NCI-H187 treated with DMSO at 0.1 percent for 48 hours (cell line): ENCODE results near the gene LAMA5.

Experiments
- DNase-seq: peaks from one replicate; lab custom pipeline; 2025; lab: John Stamatoyannopoulos, UW

The LAMA5 gene

DNA sequence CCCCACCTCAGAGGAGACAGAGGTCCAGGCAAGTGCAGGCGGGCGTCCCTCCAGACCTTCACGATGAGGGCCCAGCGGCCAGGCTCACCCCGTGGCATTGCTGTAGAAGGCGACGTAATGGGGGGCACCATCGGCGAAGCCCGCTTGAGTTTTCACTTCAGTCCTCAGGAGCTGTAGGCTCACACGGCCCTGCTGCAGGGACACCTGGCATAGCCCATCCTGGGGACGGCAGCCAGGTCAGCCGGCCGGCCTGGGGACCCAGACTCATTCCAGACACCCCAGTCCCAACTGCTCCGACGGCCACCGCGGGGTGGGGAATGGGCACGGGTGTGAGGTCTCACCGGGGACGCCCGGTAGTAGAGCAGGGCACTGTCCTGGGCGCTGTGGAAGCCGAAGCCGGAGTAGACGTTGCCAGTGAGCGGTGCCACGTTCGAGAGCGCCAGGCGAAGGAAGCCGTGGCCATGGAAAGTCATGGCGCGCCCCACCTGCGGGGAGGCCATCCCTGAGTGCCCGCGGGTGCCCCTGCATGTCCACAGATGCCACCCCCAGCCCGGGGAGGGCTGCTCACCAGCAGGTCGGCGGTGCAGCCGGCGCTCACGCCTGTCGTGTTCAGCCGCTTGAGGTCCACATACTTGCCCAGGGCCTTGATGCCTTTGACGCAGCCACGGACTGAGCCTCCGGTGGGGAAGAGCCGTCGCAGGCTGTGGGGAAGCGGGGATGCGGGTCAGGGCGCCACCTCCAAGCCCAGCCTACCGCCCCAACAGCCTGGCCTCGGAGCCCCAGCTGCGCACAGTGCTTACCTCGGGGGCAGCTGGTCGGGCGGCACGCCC, 55.1 kb downstream of the LAMA5 start:
- DNase-seq, result no peak

DNA sequence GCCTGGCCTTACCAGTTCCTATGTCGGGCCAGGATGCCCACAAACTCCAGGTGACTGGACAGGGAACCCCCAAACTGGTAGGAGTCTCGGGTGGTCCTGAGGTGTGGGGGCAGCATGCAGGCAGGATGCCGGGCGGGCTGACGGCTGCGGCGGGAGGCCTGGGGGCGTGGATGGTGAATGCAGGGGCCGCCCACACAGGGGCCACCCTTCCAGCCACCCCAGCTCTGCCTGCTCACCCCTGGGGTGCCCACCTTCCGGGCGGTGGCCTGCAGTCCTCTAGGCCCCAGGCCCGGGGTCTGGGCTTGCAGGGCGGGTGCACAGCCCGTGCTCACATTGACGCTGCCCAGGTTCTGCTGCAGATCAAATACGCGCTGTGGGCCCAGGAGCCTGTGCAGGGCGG, 56.0 kb downstream of the LAMA5 start:
- no peak for DNase-seq

DNA sequence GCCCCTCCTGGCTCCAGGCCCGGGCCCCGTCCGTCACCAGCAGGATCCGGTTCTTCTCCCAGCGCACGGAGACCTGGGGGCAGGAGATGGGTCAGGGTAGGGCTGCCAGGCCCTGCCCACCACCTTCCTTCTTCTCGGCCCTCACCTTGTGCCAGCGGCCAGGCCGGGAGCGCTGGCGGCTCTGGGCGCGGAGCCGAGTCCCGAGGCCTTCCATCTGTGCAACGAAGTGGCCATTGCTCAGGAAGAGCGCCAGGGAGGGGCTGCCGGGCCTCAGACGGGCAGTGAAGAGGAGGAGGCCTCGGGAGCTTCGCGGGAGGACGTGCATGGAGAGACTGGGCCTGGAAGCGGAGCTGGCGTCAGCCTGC, 56.4 kb downstream of the LAMA5 start:
- no peak for DNase-seq

DNA sequence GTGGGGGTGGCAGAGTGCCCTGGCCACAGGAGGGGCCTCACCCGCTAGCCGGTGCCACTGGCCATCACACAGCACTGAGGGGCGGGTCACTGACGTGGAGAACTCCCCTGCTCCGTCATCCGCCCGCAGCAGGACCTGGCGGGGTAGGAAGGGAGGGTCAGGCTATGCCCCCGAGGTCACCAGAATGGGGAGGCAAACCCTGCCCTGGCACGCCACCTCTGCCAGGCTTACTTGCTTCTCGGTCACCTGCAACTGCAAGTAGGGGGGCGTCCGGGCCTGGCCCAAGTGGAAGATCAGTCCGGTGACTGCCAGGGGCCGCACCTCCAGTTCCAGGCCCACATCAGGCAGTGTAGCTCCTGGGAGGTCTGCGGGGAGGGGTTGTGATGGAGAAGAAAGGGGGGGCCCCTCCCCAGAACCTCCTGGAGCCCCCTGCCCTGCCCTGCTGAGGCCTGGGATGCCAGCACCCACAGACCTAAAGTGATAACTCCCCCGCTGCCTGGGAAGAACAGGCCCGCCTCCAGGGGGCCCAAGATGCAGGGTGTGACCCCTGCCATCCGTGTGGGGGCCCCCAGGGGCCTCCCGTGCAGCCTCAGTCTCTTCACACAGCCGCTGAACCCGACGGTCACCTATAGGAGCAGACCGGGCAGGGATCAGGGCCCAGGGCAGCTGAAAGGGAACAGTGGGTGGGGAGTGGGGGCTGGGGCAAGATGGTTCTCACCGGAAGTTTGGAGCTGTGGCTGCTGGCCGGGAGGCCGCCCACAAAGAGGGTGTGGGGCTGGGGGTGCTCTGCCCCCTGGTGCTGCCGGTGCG, 57.0 kb downstream of the LAMA5 start:
- no peak for DNase-seq

DNA sequence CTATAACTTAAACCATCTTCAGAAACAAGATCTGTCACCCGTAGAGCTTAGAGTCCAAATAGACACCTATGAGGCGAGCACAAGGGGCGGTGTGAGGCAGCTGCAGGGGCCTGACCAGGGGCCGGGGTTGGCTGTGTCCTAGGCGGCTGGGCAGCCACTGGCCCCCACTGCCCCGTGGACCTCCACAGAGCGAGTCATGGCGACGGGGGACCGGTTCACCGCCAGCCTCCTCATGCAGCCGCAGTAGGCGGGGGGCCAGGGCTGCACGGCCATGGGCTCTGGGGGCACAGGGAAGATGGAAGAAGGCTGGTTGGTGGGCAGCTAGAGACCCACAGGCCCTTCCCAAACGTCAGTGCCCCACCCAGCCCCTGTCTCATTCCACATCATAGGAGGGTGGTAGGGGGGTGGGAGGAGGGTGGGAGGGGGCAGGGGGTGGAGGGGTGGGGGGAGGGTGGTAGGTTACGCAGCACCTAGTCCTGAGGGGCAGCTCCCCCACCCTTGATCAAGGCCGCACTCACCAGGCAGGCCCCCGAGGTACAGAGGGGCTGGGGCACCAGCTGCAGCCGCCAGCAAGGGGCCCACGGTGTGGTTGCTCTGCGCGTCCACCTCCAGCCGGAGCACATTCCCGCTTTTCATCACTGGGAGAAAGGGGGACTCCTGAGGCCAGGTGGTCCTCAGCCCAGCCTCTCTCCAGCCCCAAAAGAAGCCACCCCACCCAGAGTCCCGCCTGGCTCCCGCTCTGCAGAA, 57.7 kb downstream of the LAMA5 start:
- no peak for DNase-seq

DNA sequence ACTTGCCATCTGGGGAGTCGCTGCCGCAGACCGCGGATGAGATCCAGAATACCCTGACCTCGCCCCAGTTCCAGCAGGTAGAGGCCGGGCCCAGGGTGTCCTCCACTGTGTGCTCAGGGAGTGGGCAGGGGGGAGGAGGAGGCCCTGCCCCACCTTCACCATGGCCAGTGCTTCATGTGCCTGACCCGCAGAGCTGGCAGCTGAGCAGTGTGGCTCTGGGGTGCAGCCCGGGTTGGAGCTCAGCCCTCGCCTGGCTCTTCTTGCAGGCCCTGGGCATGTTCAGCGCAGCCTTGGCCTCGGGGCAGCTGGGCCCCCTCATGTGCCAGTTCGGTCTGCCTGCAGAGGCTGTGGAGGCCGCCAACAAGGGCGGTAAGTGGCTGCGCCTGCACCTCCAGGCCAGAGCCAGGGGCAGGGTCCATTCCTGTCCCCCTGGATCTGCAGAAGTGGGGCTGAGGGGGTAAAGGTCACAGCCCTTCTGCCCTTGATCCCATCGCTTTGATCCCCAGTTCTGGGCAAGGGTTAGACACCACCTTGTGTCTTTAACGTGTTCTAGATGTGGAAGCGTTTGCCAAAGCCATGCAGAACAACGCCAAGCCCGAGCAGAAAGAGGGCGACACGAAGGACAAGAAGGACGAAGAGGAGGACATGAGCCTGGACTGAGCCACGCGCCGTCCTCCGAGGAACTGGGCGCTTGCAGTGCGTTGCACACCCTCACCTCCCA, 58.9 kb downstream of the LAMA5 start:
- DNase-seq, result no peak

DNA sequence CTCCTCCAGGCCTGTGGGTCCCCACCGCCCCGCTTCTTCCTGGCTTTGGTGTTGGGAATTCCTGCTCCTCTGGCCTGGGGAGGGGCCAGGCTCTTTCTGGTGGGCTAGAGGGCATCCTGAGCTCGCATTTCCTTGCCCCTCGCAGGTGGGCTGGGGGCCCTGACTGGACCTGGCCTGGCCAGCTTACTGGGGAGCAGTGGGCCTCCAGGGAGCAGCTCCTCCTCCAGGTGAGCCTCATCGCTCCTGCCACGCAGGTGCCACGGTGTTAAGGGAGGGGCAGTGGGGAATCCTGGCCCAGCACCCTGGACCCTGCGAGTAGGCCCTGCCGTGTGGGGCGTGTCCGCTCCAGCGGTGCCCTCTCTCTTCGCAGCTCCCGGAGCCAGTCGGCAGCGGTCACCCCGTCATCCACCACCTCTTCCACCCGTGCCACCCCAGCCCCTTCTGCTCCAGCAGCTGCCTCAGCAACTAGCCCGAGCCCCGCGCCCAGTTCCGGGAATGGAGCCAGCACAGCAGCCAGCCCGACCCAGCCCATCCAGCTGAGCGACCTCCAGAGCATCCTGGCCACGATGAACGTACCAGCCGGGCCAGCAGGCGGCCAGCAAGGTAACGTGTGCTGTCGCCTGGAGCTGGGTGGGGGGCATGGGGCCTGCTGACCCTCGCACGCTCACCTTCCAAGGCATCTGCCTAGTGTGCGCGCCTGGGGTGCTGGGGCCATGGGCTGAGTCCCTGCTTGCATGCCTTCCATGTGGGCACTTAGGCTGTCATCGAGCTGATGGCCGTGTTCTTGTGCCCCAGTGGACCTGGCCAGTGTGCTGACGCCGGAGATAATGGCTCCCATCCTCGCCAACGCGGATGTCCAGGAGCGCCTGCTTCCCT, 59.6 kb downstream of the LAMA5 start:
- no peak for DNase-seq

DNA sequence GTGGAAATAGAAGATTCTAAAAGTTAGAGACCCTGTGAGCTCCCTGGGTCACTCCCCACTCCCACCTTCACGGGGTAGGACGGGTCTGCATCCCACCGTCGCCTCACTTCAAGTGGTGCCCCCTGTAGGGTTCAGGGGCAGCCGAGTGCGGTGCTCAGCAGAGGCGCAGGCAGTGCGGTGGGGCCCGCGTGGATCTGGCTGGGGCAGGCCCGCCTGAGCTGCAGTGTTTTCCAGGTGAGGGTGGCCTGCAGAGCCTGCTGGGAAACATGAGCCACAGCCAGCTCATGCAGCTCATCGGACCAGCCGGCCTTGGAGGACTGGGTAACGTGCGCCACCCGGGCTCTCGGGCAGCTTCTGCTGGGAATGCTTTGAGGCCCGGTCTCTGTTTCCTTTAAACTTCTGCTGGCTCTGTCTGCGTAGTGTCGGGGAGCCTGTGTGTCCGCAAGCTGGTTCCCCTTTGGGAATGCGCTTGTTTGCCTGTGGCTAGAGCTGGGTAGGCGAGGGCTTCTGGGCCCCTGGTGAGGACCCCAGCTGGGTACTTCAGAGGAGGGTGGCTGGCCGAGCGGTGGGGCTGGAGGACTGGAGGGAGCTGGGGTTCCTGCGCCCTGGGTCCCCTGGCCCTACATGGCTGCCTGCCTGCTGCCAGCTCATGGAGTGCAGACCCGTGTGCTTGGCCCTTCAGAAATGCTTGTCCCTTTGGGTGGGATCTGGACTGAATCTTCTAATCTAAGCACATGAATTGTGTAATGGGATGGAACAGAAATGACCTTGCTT, 60.5 kb downstream of the LAMA5 start:
- DNase-seq, result no peak

DNA sequence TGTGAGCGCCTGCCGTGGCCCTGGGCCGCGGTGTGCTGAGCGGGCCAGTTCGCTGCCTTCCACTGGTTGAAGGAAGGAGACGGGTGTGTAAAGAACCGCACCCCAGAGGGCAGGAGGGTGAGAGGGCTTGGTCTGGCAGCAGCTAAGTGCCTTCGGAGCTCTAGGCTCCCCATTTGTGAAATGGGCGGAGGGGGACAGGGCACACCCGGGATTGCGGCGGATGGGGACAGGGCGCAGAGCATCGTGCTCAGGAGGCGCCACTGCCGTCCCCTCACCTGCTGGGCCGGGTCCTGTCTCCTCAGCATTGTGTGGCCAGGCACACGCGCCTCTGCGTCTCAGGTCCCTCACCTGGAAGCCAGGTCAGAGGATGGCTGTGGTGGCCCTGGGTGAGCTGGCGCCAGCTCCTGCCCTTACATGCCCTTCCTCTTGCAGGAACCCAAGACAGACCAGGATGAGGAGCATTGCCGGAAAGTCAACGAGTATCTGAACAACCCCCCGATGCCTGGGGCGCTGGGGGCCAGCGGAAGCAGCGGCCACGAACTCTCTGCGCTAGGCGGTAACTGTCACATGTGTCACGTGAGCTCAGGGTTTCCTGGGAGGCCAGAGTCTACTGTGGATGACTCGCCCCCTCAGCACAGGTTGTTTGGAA, 61.2 kb downstream of the LAMA5 start:
- DNase-seq, result no peak

DNA sequence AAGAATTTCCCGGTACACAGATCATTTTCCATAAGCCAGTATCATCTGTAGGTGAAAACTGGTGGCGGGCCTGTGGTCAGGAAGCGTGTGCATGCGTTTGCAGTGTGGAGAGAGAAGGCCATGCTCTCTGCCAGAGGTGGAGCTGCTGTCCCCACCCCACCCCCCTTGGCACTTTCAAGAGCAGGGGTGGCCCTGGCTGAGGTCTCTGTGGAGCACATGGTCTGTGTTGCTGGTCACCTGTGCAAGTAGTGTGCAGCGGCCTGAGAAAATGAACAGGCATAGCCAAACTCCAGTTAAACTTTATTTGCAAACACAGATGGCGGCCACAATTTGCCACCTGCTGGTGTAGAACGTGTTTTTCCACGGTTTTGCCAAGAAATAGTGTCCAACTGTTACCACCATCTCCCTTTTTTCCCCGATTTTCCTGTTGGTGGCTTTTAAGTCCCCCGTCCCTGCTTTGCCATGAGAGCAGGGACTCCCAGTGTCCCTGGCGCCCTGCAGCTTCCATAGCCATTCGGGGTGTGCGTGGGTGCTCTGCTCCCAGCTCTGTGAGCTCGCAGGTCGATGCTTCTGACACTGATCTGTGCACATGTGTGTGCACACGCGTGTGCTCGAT, 61.9 kb downstream of the LAMA5 start:
- no peak for DNase-seq

DNA sequence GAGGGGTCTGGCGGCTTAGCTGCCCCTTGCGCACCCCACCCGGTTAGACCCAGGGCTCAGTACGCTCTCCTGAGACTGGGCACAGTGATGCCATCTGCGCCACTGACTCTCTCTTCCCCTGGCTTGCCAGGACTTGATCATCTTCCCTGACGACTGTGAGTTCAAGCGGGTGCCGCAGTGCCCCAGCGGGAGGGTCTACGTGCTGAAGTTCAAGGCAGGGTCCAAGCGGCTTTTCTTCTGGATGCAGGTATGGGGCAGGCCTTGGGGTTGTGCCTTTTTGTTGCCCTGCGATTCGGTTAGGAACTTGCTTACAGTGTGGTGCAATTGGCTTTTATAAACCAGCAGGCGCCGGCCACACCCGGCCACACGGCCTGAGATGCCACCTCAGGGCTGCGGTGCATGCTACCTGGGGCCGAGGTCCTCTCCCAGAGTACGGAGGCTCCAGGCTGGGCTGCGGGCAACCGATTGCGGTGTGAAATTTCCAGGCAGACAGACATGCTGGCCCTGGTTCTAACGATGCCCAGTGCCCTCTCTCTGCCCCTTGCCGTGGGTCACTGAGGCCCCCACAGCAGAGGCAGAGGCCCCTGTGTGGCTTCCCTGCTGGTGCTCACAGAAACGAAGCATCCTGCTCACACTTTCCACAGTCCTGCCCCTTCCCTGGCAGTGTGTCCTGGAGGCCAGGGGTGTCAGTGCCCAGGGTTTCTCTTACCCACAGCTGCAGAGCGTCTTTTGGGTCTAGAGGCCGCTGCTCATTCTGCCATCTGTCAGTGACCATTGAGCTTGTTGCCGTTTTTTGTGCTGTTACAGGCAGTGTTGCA, 62.6 kb downstream of the LAMA5 start:
- DNase-seq, result no peak

DNA sequence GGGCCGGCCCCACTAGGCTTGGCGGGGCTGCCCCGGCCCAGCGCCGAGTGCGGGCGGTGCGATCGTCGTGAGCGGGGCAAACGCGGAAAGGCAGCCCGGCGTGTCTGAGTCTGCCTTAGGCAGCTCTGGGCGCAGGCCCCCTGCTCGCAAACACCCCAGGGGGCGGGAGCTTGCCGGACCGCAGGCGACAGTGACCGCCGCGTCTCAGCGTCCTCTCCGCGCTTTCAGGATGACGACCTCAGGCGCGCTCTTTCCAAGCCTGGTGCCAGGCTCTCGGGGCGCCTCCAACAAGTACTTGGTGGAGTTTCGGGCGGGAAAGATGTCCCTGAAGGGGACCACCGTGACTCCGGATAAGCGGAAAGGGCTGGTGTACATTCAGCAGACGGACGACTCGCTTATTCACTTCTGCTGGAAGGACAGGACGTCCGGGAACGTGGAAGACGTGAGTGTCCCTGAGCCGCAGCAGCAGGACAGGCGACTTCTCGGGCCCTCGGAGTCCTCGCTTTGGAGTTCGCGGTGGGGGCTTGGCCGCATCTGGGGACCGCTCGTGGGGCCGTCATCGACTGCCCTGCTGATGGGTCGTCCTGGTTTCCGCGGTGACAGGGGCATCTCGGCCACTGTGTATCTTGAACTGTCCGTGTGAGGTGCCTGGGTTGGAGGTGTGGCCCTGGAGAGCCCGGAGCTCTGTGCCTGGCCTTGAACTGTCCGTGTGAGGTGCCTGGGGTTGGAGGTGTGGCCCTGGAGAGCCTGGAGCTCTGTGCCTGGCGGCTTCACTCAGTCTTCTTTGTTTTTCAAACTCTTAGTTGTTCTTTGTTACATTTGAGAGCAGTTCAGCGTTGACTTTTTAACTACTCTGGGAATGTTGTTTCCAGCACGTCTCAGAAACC, 63.5 kb downstream of the LAMA5 start:
- DNase-seq, result no peak

DNA sequence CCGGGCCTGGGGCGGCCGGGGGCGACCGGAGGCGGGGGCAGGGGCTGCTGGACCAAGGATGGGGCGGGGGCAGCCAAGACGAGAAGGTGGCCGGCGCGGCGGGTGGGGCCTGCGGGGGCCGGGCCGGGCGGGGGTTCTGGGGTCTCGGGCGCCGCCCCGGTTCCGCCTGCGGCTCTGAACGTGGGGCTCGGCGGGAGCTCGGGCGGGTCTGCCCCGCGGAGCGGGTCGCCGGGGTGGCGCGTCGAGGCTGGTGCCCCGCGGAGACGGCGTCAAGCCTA, 64.1 kb downstream of the LAMA5 start:
- no peak for DNase-seq

DNA sequence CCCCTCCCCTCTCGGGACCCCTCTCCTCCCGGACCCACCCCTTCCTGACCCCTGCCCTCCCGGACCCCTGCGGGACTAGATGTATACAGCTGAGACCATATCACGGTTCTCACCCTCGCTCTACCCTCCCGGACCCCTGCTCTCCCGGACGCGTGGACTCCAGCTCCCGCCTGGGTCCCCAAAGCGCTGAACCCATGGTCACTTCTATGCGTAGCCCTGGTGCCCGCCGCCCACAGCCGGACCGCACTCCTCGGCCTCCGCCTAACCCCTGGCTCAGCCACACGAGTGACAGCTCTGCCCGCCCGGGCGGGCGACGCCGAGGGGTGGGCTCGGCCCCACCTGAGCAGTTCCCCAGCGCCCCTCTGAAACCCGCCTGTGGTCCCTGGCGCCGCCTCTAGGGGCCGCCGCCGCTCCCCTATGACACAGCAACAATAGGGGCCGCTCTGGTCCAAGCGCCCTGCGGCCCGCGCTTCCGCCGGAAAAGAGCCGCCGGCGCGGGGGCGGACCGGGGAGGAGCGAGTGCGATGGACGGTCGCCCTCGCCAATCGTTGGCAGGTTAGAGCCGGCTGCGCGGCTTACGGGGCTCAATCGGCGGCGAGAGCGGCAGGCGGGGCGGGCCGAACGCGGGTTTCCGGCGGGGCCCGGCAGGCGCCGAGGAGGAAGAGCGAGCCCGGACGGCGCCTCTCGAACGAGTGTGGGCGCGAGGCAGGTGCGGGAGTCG, 64.6 kb downstream of the LAMA5 start, which contains the start of gene ADRM1:
ADRM1 (plus strand) TSS at position 657 of the 721 bp plus-strand sequence. CDS start 572 bp downstream, outside the sequence.
- peak; percentile 80 for DNase-seq

DNA sequence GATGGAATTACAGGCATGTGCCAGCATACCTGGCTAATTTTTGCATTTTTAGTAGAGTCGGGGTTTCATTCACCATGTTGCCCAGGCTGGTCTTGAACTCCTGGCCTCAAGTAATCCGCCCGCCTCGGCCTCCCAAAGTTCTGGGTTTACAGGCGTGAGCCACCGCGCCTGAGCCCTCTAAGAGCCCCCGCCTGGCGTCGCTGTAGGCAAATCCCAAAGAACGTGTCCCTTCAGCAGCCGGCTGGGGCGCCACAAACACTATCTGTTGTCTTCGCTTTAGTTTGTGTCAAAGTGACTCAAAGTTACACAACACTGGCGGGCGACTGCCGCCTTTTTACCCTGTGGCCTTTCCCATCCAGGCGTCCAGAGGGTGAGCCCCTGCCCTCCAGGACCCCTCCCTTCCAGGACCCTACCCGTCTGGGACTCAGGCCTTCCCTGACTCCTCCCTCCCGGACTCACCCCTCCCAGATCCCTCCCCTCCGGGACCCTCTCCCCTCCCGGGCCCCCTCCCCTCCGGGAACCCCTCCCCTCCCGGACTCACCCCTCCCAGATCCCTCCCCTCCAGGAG, 65.3 kb downstream of the LAMA5 start:
- DNase-seq, result no peak

DNA sequence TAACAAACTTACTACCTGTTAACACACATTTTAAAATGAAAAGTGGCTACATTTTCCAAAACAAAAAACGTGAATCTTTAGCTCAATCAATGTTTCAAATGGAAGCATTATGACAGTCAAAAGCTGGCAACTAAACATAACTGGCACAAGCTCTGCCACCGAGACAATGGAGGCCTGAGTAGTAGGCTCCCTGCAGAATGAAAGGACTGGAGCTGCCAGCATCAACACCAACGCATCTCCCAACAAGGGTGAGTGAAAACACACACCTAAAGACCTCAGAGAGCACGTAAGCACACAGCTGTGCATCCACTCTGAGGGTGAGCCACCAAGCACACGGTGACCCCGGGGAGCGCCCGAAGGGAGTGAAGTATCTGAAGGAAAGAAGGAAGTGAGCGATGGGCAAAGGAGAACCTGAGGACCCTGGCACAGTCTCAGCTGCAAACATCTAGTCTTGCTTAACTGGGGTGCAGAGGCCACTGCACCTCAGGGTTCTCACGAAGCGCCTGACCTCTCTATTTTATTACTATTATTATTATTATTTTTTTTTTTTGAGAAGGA, 65.9 kb downstream of the LAMA5 start:
- DNase-seq, result no peak
